AG04450 (cell line): ENCODE measurements around the gene SH3PXD2A. TPM values are rescaled to one million over a fixed set of nuclear protein-coding genes. Genes with fewer than 3 reads are reported as not detected.
"Not testable (repeated sequence)": the region's sequence is repeated elsewhere in the genome, so short reads cannot be mapped to it uniquely, and the experiment has no call there.

Experiments used
- CTCF ChIA-PET: fragments of 300-600, 350-600 bp; formaldehyde crosslinking; extraction: SDS; loops from one replicate; lab custom pipeline; 2022; ENCODE audit warnings: antibody characterized with exemption, inconsistent platforms; lab: Charles Lee
- POLR2A ChIA-PET: fragments of 350-600 bp; formaldehyde crosslinking; extraction: SDS; loops from one replicate; lab custom pipeline; 2021; ENCODE audit warnings: antibody characterized with exemption, inconsistent platforms; lab: Yijun Ruan, JAX
- DNase-seq: peaks from one replicate; pipeline ENCODE4 v3.0.0-alpha.2; 2011; ENCODE audit warnings: low read depth, low spot score
- H3K27ac ChIP-seq: one replicate; pipeline ENCODE4 v1.5.1; 2012; ENCODE audit warnings: low read depth, low read length, control low read depth
- H3K27me3 ChIP-seq: one replicate; pipeline ENCODE4 v1.6.0; 2012; ENCODE audit warnings: low read length; ENCODE audit not compliant: control insufficient read depth, insufficient read depth
- H3K4me3 ChIP-seq: 2 replicates; pipeline ENCODE4 v1.5.1; 2011; ENCODE audit warnings: mild to moderate bottlenecking, low read depth, low read length, control low read depth
- H3K9me3 ChIP-seq: 2 replicates; pipeline ENCODE4 v1.5.1; 2012; ENCODE audit warnings: low read length; ENCODE audit not compliant: control insufficient read depth, insufficient read depth
- polyA plus RNA-seq: library from polyadenylated mRNA; depleted of rRNA; stranded (reverse); fragments of >200 nt; gene quantifications from 2 replicates; pipeline ENCODE4 v1.2.3, GENCODE V29; 2011
- TF ChIP-seq, protein P1 (sequence below): IDR thresholded peaks from 2 replicates; pipeline ENCODE4 v1.5.1; 2011; ENCODE audit warnings: low read depth, low read length, control low read depth, inconsistent platforms

The SH3PXD2A gene
- polyA plus RNA-seq, 1 experiment: 22.9 TPM

DNA sequence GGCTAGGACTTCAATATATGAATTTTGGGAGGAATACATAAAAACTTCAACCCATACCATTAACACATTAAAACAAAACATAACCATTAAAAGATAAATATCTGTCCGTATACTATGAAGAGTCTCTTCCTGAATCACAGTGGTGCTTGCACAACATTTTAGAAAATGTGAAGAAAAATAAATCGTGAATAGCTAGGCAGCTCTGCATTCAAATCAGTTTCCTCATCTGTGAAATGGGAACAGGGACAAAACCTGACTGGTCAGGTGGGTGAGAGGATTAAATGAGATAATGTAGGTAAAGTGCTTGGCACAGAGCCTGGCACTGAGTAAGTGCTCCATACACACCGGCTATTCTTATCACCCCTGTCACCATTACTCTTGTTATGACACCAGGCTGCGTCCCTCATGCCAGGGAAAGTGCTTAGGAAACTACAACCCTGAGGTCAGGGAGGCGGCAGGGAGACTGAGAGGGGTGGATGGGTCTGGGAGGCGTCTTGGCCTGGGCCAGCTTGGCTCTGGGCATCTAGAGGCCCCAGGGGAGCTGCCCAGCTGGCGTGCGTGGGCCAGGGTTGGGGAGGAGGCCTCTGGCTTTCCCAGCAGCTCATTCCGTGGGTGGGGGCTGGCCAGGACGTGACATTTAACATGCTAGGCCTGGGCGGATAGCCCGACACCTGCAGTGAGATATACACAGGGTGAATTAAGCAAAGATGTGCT is 78.3 kb downstream of the SH3PXD2A start:
- Histone ChIP-seq H3K27ac (no peak overlapping the region), H3K4me3 (no peak overlapping the region), H3K27me3 (no peaks in the 10 kb centered on the region), H3K9me3 (no peaks in the 10 kb centered on the region; the same call in 1 of the 2 replicates)
- ChIA-PET CTCF (interaction anchor here (0.6 kb wide), 1 partner anchor 80 kb away, joined by 6 read pairs; no protein-coding TSS in a partner anchor), POLR2A (no interaction called here)
- DNase-seq: no peak
- TF ChIP-seq, protein P1, sequence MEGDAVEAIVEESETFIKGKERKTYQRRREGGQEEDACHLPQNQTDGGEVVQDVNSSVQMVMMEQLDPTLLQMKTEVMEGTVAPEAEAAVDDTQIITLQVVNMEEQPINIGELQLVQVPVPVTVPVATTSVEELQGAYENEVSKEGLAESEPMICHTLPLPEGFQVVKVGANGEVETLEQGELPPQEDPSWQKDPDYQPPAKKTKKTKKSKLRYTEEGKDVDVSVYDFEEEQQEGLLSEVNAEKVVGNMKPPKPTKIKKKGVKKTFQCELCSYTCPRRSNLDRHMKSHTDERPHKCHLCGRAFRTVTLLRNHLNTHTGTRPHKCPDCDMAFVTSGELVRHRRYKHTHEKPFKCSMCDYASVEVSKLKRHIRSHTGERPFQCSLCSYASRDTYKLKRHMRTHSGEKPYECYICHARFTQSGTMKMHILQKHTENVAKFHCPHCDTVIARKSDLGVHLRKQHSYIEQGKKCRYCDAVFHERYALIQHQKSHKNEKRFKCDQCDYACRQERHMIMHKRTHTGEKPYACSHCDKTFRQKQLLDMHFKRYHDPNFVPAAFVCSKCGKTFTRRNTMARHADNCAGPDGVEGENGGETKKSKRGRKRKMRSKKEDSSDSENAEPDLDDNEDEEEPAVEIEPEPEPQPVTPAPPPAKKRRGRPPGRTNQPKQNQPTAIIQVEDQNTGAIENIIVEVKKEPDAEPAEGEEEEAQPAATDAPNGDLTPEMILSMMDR: no peak

DNA sequence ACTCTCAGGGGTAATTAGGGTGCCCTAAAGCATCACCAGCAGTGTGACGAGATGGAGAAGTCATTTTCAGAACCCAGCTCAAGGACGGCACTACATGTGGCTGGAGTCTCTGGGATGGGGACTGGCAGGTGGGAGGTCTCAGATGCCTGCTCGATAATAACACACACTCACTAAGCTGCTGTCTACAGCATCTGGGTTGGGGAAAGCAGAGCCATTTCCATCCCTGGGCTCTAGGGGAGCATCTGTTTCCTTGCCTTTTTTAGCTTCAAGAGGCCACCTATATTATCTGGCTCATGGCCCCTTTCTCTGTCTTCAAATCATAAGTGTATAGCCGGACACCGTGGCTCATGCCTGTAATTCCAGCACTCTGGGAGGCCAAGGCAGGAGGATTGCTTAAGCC is 79.6 kb downstream of the SH3PXD2A start:
- ChIA-PET POLR2A (no interaction called here), CTCF (no interaction called here)
- Histone ChIP-seq H3K27ac (no peak overlapping the region), H3K4me3 (no peak overlapping the region), H3K9me3 (no peaks in the 10 kb centered on the region; the same call in 1 of the 2 replicates), H3K27me3 (no peaks in the 10 kb centered on the region)
- TF ChIP-seq, protein P1: no peak; the same call in 1 of the 2 replicates
- DNase-seq: no peak

DNA sequence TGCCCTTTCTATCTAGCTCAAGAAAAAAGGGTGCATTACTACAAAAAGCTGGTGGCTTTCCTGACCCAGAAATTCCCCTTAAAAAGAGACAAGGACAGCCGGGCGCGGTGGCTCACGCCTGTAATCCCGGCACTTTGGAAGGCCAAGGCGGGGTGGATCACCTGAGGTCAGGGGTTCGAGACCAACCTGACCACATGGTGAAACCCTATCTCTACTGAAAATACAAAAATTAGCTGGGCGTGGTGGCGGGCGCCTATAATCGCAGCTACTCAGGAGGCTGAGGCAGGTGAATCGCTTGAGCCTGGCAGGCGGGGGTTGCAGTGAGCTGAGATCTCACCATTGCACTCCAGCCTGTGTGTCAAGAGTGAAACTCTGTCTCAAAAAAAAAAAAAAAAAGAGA is 82.5 kb downstream of the SH3PXD2A start:
- ChIA-PET POLR2A (interaction anchor here (0.6 to 1.8 kb wide), 11 partner anchors 9 to 84 kb away, joined by 3 to 34 read pairs (median 4); no protein-coding TSS in a partner anchor), CTCF (interaction anchor here (0.6 to 1.4 kb wide), 3 partner anchors 8 to 59 kb away, joined by 3 to 15 read pairs (median 5); no protein-coding TSS in a partner anchor)
- peak overlapping the region; percentile 3 for H3K27ac ChIP-seq
- H3K4me3 ChIP-seq, H3K27me3 ChIP-seq, H3K9me3 ChIP-seq, DNase-seq: not testable (repeated sequence)

DNA sequence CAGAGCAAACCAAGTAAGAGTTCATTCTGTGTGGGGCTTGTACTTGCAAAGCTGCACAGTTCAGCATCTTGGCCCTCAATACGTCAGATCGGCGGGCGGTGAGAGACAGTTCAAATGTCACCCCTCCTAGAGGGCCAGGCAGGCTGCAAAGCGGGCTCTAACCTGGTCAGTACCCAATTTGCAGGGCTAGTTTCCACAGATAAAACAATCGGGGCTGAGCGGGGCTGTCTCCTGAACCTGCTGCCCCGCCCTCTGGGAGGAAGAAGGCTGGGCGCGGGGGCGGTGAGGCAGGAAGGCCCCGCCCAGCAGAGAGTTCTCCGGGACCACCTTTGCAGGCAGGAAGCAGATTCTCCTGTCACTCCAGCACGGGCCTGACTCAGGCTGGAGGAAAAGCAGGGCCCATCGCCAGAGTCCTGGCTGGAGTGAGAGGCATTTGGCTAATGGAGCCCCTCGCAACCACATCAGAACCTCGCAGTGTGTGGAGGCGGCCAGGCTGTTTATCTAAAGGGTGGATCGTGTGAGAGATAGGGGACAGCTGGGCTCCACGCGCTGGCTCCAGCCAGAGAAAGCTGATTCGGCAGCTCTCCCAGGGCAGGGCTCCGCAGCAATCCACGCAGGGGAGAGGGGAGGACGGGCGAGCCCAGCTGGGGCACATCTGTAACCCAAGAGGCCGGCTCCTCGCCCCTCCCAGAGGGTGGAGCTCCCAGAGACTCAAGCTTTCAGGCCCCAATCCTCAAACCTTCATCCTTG is 83.1 kb downstream of the SH3PXD2A start:
- H3K4me3 ChIP-seq: peak overlapping the region; percentile 43
- TF ChIP-seq, protein P1: no peak
- ChIA-PET POLR2A (interaction anchor here (0.6 to 1.8 kb wide), 10 partner anchors 9 to 84 kb away, joined by 3 to 34 read pairs (median 4); no protein-coding TSS in a partner anchor), CTCF (interaction anchor here (0.6 to 1.4 kb wide), 3 partner anchors 9 to 59 kb away, joined by 3 to 15 read pairs (median 5); no protein-coding TSS in a partner anchor)
- H3K9me3 ChIP-seq: no peaks in the 10 kb centered on the region; the same call in 1 of the 2 replicates
- H3K27ac ChIP-seq: peak overlapping the region; percentile 53
- peak; percentile 99 for DNase-seq
- no peaks in the 10 kb centered on the region for H3K27me3 ChIP-seq

DNA sequence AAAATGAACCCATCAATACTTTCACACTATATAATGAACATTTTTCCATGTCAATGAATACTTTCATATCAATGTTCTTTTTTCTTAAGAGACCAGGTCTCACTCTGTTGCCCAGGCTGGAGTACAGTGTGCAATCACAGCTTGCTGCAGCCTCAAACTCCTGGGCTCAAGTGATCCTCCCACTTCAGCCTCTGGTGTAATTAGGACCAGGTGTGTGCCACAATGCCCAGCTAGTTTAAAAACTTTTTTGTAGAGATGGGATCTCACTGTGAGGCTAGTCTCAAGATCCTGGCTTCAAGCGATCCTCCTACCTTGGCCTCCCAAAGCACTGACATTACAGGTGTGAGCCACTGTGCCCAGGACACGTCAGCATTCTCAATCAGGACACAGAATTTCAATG is 85.2 kb downstream of the SH3PXD2A start:
- DNase-seq: no peak
- Histone ChIP-seq H3K27ac (no peak overlapping the region), H3K9me3 (no peaks in the 10 kb centered on the region), H3K4me3 (no peak overlapping the region), H3K27me3 (no peaks in the 10 kb centered on the region)
- ChIA-PET CTCF (no interaction called here), POLR2A (no interaction called here)
- TF ChIP-seq, protein P1: no peak
